ENCODE results near the gene IFT43.

IFT43 gene

DNA sequence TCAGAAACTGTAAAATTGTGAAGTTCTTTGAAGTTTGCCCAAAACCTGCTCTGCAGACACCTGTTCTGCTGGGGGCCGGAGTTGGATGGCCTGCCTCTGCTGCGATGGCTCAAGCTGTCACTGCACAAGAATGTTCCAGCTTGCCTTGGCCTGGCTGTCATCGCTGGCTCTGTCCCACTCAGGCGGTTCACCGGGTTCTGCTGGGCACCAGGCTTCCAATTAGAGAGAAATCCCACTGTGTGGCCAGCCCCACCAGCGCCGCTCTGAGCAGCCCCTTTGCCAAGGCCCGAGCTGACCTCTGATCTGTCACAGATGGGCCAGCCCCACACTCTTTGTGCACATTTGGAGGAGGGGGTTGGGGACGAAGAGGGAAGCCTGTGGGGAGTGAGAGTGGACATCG lies 94.5 kb downstream of the IFT43 start:
- DNase-seq (ENCODE audit: low read depth in 3 of 3) = no peak

DNA sequence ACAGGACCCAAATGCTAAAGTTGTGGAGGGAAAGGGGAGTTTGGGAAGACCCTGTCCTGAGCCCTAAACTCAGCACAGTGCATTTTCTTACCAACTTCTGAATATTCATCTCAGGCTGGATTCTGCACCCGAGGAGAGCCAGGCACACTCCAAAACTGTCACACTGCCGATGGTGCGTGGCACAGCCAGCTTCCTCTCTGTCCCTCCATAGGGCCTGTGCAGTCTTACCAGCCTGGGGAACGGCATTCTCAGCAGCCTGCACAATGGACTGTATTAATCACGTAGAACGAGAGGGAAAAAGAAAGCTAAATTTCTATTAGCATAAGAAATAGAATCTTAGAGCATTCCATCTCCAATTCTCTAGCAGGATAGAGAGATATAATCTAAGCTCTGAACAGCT lies 94.9 kb downstream of the IFT43 start:
- DNase-seq (ENCODE audit: low read depth in 3 of 3) = no peak

GRCh38 chr14:76081642-76082041 lies 96.1 kb downstream of the IFT43 start:
- no peak for DNase-seq (ENCODE audit: low read depth in 3 of 3)

GRCh38 chr14:76083796-76084765 lies 98.5 kb downstream of the IFT43 start:
- no peak for DNase-seq (ENCODE audit: low read depth in 3 of 3)

DNA sequence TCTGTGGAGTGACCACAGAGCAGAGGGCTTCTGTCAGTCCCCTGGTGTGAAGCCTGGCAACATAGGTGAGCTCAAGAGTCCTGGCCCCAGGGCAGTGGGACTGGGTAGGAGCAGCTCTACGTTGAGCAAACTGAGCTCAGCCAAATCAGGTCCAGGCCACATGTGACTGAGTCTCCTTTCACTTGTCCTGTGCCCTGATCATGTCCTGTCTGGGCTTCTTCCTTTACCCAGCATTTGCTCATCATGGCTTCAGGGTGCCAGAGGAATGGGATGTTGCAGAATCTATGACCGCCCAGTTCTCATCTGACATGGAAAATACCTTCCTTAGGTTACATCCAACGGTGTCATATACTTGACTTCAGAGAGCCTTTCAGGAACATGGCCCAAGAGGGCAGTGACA lies 99.8 kb downstream of the IFT43 start:
- no peak for DNase-seq (ENCODE audit: low read depth in 3 of 3)

- DNase-seq (ENCODE audit: low read depth in 3 of 3) = no peak
Observed at GRCh38 chr14:76086636-76087035, 101.1 kb downstream of the IFT43 start.

DNA sequence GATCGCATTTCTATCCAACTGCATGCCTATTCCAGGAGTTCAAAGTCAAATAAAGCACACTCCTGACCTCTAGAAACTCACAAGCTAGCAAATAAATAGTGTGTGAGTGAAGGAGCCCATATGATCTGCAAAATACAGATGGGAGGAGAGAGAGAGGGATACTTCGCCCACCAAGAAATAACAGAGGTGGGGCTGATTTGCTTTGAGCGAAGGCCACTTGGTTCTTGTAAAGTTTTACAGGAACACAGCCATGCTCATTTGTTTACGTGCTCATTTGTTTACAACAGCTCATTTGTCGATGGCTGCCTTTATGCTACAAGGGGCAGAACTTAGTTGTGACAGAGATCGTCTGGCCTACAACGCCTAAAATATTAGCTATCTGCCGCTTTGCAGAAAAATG lies 102.8 kb downstream of the IFT43 start:
- no peak for DNase-seq (ENCODE audit: low read depth in 3 of 3)

- DNase-seq (ENCODE audit: low read depth in 3 of 3) = no peak
Observed at GRCh38 chr14:76088771-76089571, 103.4 kb downstream of the IFT43 start.

DNA sequence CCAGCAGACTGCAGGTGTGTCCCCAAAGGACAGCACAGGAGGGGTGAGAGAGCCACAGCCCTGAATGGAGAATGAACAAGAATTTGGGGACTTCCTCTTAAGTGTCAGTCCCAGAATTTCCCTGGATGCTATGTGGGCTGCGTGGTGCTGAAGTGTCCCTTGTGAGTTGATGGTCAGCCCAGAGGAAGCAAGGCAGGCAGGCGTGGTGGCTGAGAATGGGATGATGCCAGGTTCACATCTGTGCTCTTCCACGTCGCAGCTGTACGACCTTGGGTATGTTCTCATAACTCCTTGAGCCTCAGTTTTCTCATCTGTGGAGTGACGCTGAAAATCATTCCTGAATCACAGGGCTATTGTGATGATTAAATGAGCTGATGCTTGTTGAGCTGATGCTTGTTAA lies 104.0 kb downstream of the IFT43 start:
- no peak for DNase-seq (ENCODE audit: low read depth in 3 of 3)

- no peak for DNase-seq (ENCODE audit: low read depth in 3 of 3)
Observed at GRCh38 chr14:76090616-76091391, 105.2 kb downstream of the IFT43 start.

DNA sequence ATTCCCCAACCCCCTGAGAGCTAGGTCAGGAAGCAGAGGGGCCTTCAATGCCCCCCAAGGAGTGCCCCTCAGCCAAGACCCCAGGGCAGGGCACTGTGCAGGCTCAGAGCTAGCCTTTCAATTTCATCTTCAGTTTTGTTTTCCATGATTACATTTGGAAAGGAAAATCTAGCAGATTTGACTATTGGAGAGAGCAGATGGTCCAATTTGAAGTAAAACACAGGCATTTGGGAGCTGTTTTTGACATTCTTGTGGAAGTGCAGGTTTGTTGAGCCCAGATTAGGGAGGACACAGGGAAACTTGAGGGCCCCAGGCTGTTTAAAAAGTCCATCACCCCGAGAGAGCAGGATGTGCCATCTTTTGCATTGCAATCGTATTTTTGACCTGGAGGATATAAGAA lies 107.5 kb downstream of the IFT43 start:
- no peak for DNase-seq (ENCODE audit: low read depth in 3 of 3)

GRCh38 chr14:76096257-76096656 lies 110.7 kb downstream of the IFT43 start:
- no peak for DNase-seq (ENCODE audit: low read depth in 3 of 3)

- DNase-seq (ENCODE audit: low read depth in 3 of 3) = no peak
Observed at GRCh38 chr14:76097547-76097946, 112.0 kb downstream of the IFT43 start.

DNA sequence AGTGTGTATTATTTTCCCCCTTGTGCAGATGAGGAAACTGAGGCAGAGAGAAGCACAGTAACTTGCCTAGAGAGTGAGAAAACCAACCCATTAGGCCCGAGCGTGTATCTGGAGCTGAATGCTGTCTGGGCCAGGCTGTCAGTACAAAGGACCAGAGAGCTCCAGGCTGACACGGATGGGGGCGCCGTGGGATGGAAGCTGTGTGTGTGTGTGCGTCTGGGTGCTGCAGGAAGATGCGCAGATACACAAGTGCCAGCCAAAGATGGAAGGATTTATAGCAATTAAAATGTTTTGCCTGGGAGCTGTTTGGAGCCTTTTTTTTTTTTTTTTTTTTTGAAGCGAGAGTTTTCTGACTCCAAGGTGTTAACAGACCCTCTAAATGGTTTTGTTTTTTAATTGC lies 112.5 kb downstream of the IFT43 start:
- DNase-seq (ENCODE audit: low read depth in 3 of 3) = no peak

DNA sequence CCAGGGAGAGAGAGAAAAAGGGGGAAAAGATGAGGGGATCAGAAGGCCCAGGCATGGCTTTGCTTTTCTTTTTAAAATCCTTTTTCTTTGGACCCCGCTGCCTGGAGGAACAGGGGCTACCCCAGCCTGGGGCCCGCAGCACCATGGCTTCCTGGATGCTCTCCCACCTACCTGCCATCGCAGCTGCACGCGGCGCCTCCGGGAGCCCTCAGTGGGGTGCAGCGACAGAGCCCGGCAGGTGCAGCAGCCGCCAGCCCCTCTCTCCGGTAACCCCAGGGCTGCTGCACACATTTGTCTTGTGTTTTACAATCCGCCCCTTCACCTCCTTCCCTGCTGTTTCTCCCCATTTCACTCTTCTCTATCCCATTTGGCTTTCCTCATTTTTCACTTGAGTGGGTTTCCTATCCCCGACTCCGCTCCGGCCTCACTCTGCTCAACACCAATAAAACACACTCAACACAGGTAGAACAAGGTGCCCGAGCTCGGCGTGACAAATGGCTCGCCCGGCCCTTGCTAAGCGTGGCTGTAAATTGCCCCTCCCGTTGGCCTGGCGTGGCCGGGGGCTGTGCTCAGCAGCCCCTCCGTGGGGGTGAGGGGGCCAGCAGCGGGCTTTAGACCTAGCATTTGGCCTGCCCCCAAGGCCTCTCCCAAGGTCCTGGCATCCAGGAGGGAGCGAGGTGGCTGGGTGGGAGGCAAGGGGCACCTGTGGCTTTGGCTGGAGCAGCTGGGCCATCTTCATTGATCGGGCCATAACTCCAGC lies 113.5 kb downstream of the IFT43 start:
- no peak for DNase-seq (ENCODE audit: low read depth in 3 of 3)

DNA sequence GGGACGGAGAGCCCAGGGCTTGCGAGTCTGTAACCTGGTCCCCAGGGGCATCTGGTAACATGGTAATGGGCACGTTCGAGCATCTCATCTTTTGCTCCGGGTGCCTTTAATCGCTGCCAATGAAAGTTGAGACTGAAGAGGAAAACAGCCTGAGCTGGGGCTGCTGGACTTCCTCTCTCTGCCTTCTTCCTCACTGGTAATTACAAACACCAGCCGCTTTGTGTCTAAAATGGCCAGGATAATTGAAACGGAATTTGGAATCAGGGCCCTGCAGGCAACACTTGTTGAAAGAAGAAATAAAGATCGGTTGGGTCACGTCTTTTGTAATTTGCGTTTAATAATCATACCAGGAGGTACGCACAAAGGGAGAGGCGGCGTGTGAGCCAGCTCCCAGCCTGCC lies 114.7 kb downstream of the IFT43 start:
- no peak for DNase-seq (ENCODE audit: low read depth in 3 of 3)

- no peak for DNase-seq (ENCODE audit: low read depth in 3 of 3)
Observed at GRCh38 chr14:76101391-76102379, 116.1 kb downstream of the IFT43 start.

- DNase-seq (ENCODE audit: low read depth in 3 of 3) = no peak
Observed at GRCh38 chr14:76104802-76105355, 119.3 kb downstream of the IFT43 start.

DNA sequence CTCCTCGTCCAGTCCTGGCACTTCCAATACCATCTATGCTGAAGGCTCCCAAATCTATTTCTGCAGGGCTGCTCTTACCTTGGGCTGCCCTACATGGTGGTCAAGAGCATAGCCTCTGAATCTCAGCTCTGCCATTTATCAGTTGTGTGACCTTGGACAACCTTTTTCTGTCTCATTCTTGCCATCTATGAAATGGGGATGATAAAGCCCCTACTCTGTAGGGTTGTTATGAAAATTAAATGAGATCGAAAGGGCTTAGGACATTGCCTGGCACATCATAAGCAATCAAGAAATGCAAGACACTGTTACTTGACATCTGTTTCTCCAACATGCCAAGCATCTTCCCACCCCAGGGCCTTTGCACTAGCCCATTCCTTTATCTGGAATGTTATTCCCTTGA lies 120.6 kb downstream of the IFT43 start:
- no peak for DNase-seq (ENCODE audit: low read depth in 3 of 3)

Measured in stimulated activated CD4-positive, alpha-beta T cell treated with anti-CD3 and anti-CD28 coated beads, TNF-alpha, amount 100 ng/mL, for 24 hours (primary cell).